ENCODE data around the gene PTPRB.

- TF ChIP-seq CTCF (conservative IDR thresholded peaks at IDR 0.05; ENCODE audit: low read depth, low read length) (no peak), EZH2 (IDR thresholded peaks at IDR 0.05; ENCODE audit: borderline replicate concordance, low read depth, low read length, poor library complexity, severe bottlenecking) (no peak)
Measured at GRCh38 chr12:70609739-70610491, 27.3 kb downstream of the PTPRB start.
